Measurements from ENCODE around the gene CELA3A. TPM values are rescaled to one million over a fixed set of nuclear protein-coding genes. Genes with fewer than 3 reads are reported as not detected.

The CELA3A gene
- total and polyA plus RNA-seq, 2 of the 13 experiments (the other 11 are each of a cell fraction or from before 2014, with no cell fraction given) = 0.09 TPM; not detected in 1

DNA sequence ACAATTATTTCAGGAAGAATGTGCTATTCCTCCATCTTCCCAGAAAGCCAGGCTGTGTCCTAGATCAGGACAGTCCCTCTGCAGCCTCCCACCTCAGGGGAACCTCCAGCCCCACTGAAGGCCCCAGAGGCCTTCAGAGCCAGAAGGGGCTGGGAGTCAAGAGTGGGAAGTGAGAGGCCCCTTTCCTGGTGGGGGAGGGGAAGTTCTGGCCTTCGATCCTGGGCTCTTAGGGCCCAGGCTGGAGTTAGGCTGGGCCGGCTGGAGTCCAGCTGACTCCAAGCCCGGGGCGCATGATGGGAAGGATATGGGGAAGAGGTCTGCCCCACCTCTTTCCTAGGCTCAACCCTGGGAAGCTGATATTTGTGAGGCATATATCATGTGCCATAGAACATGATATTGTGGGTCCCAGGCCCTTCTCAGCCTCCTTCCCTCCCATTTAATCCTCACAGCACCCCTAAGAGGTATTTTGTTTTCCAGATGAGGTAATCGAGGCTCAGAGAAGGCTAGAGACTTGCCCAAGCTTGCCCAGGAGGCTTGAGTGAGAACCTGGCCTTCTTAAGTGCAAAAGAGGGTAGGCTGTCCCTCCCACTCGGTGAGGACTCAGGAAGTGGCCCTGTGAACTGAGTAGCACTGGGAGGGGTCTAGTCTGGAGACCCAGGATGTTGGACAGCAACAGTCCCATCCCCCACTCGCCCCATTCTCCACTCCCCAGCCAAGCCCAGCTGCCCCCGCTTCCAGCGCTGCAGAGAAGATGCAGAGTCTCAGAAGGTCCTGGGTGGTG lies 45.8 kb upstream of the CELA3A start (continued):
- no peak for TF ChIP-seq HIC2 (CRISPR knock-in tag; IDR thresholded peaks at IDR 0.05; ENCODE audit: low read depth)
- no peak for TF ChIP-seq SSRP1 (CRISPR knock-in tag; IDR thresholded peaks at IDR 0.05)
- TF ChIP-seq, protein P1, sequence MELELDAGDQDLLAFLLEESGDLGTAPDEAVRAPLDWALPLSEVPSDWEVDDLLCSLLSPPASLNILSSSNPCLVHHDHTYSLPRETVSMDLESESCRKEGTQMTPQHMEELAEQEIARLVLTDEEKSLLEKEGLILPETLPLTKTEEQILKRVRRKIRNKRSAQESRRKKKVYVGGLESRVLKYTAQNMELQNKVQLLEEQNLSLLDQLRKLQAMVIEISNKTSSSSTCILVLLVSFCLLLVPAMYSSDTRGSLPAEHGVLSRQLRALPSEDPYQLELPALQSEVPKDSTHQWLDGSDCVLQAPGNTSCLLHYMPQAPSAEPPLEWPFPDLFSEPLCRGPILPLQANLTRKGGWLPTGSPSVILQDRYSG (CRISPR knock-in tag; IDR thresholded peaks at IDR 0.05) = no peak
- TF ChIP-seq ZMYM3 (CRISPR knock-in tag; IDR thresholded peaks at IDR 0.05) = no peak
- TF ChIP-seq, protein P2, sequence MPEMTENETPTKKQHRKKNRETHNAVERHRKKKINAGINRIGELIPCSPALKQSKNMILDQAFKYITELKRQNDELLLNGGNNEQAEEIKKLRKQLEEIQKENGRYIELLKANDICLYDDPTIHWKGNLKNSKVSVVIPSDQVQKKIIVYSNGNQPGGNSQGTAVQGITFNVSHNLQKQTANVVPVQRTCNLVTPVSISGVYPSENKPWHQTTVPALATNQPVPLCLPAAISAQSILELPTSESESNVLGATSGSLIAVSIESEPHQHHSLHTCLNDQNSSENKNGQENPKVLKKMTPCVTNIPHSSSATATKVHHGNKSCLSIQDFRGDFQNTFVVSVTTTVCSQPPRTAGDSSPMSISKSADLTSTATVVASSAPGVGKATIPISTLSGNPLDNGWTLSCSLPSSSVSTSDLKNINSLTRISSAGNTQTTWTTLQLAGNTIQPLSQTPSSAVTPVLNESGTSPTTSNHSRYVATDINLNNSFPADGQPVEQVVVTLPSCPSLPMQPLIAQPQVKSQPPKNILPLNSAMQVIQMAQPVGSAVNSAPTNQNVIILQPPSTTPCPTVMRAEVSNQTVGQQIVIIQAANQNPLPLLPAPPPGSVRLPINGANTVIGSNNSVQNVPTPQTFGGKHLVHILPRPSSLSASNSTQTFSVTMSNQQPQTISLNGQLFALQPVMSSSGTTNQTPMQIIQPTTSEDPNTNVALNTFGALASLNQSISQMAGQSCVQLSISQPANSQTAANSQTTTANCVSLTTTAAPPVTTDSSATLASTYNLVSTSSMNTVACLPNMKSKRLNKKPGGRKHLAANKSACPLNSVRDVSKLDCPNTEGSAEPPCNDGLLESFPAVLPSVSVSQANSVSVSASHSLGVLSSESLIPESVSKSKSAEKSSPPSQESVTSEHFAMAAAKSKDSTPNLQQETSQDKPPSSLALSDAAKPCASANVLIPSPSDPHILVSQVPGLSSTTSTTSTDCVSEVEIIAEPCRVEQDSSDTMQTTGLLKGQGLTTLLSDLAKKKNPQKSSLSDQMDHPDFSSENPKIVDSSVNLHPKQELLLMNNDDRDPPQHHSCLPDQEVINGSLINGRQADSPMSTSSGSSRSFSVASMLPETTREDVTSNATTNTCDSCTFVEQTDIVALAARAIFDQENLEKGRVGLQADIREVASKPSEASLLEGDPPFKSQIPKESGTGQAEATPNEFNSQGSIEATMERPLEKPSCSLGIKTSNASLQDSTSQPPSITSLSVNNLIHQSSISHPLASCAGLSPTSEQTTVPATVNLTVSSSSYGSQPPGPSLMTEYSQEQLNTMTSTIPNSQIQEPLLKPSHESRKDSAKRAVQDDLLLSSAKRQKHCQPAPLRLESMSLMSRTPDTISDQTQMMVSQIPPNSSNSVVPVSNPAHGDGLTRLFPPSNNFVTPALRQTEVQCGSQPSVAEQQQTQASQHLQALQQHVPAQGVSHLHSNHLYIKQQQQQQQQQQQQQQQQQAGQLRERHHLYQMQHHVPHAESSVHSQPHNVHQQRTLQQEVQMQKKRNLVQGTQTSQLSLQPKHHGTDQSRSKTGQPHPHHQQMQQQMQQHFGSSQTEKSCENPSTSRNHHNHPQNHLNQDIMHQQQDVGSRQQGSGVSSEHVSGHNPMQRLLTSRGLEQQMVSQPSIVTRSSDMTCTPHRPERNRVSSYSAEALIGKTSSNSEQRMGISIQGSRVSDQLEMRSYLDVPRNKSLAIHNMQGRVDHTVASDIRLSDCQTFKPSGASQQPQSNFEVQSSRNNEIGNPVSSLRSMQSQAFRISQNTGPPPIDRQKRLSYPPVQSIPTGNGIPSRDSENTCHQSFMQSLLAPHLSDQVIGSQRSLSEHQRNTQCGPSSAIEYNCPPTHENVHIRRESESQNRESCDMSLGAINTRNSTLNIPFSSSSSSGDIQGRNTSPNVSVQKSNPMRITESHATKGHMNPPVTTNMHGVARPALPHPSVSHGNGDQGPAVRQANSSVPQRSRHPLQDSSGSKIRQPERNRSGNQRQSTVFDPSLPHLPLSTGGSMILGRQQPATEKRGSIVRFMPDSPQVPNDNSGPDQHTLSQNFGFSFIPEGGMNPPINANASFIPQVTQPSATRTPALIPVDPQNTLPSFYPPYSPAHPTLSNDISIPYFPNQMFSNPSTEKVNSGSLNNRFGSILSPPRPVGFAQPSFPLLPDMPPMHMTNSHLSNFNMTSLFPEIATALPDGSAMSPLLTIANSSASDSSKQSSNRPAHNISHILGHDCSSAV (CRISPR knock-in tag; IDR thresholded peaks at IDR 0.05; ENCODE audit: borderline replicate concordance) = no peak
- TF ChIP-seq ZNF768 (CRISPR knock-in tag; IDR thresholded peaks at IDR 0.05) = peak; percentile 55
- TF ChIP-seq, protein P3, sequence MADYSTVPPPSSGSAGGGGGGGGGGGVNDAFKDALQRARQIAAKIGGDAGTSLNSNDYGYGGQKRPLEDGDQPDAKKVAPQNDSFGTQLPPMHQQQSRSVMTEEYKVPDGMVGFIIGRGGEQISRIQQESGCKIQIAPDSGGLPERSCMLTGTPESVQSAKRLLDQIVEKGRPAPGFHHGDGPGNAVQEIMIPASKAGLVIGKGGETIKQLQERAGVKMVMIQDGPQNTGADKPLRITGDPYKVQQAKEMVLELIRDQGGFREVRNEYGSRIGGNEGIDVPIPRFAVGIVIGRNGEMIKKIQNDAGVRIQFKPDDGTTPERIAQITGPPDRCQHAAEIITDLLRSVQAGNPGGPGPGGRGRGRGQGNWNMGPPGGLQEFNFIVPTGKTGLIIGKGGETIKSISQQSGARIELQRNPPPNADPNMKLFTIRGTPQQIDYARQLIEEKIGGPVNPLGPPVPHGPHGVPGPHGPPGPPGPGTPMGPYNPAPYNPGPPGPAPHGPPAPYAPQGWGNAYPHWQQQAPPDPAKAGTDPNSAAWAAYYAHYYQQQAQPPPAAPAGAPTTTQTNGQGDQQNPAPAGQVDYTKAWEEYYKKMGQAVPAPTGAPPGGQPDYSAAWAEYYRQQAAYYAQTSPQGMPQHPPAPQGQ (CRISPR knock-in tag; IDR thresholded peaks at IDR 0.05; ENCODE audit: borderline replicate concordance) = no peak
- TF ChIP-seq MATR3 (CRISPR knock-in tag; IDR thresholded peaks at IDR 0.05) = no peak
- no peak for TF ChIP-seq GATAD1 (CRISPR knock-in tag; IDR thresholded peaks at IDR 0.05)
- no peak for TF ChIP-seq ZNF232 (CRISPR knock-in tag; IDR thresholded peaks at IDR 0.05; ENCODE audit: borderline replicate concordance)
- TF ChIP-seq RXRB (CRISPR knock-in tag; IDR thresholded peaks at IDR 0.05; ENCODE audit: borderline replicate concordance) = no peak
- no peak for TF ChIP-seq IKZF1 (IDR thresholded peaks at IDR 0.05)
- 0 out of 2 replicates have a peak, but pooled peaks have one; percentile 32 for TF ChIP-seq ZNF605 (CRISPR knock-in tag; IDR thresholded peaks at IDR 0.05)
- TF ChIP-seq MTF1 (CRISPR knock-in tag; IDR thresholded peaks at IDR 0.05) = no peak
